ENCODE data around the gene PPM1H.

Gene PPM1H

GRCh38 chr12:62679608-62680007 lies 255.3 kb downstream of the PPM1H start:
- no peaks in the 10 kb centered on the region; the same call in 1 of the 2 replicates for H3K36me3 ChIP-seq (ENCODE audit: insufficient read depth, low read length)
- no peak overlapping the region for H3K4me2 ChIP-seq (ENCODE audit: low read length)

GRCh38 chr12:62677355-62677754 lies 257.6 kb downstream of the PPM1H start:
- Histone ChIP-seq H3K4me2 (ENCODE audit: low read length) (no peak overlapping the region), H3K4me3 (ENCODE audit: low read depth, low read length, poor library complexity, severe bottlenecking) (no peak overlapping the region), H3F3A (ENCODE audit: insufficient read depth, low read length) (no peaks in the 10 kb centered on the region)

More at GRCh38 chr12:62679608-62680007, 255.3 kb downstream of the PPM1H start:
- no peaks in the 10 kb centered on the region for H3F3A ChIP-seq (ENCODE audit: insufficient read depth, low read length)
- H3K27ac ChIP-seq (ENCODE audit: low read depth, low read length, poor library complexity, severe bottlenecking): no peak overlapping the region
- no peak overlapping the region for H3K9ac ChIP-seq (ENCODE audit: low read length)
- H3K27me3 ChIP-seq (ENCODE audit: insufficient read depth, low read length): no peaks in the 10 kb centered on the region; the same call in 1 of the 2 replicates
- no peak overlapping the region for H3K4me3 ChIP-seq (ENCODE audit: low read depth, low read length, poor library complexity, severe bottlenecking)
- H4K20me1 ChIP-seq (ENCODE audit: insufficient read depth, low read length): no peaks in the 10 kb centered on the region
- TF ChIP-seq CTCF (IDR thresholded peaks at IDR 0.05; ENCODE audit: low read length) (no peak), EZH2 (IDR thresholded peaks at IDR 0.05; ENCODE audit: borderline replicate concordance, low read length) (no peak)
- no peak overlapping the region for H2AFZ ChIP-seq (ENCODE audit: low read length)
- no peaks in the 10 kb centered on the region for H3K4me1 ChIP-seq (ENCODE audit: insufficient read depth, low read length, severe bottlenecking)
- H3K9me2 ChIP-seq (ENCODE audit: low read depth, low read length): no peaks in the 10 kb centered on the region
- peaks cover 9% of the 10 kb centered on the region; the same call in 1 of the 2 replicates for H3K9me3 ChIP-seq (ENCODE audit: low read length)
- H3K79me2 ChIP-seq (ENCODE audit: insufficient read depth, low read length): no peaks in the 10 kb centered on the region

DNA sequence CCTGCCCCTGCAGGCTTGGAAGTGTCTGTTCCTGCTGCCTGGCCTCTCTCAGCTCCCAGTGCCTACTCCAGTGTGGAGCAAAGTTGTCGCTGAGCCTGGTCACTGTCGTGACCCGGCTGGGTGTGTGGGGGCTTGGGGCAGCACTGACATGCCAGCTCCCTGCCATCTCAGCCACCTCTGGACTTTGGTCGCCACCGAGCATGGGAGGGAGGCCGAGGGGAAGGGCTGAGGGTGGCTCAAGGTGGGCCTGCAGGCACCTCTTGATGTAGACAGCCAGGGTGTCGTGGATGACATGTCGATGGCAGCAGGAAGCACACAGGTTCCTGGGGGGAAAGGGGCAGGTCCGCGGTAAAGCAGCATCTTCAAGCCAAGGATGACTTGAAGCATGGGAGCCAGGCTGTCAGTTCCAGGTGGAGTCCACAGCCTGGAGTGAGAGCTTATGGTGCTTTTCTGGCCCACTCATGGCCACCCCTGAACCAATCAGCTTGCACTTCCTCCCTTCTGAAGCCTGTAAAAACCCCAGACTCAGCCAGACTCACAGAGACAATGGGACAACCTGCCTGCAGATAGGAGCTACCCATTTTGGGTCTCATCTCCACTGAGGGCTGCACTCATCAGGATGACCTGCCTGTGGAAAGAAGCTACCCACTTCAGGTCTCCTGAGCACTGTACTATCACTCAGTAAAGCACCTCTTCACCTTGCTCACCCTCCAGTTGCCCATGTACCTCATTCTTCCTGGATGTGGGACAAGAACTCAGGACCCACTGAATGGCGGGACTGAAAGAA lies 258.2 kb downstream of the PPM1H start:
- H3F3A ChIP-seq (ENCODE audit: insufficient read depth, low read length): no peaks in the 10 kb centered on the region
- no peak overlapping the region for H2AFZ ChIP-seq (ENCODE audit: low read length)
- no peak for TF ChIP-seq CTCF (IDR thresholded peaks at IDR 0.05; ENCODE audit: low read length)
- TF ChIP-seq EZH2 (IDR thresholded peaks at IDR 0.05; ENCODE audit: borderline replicate concordance, low read length): no peak
- H3K4me1 ChIP-seq (ENCODE audit: insufficient read depth, low read length, severe bottlenecking): no peaks in the 10 kb centered on the region
- H3K9me3 ChIP-seq (ENCODE audit: low read length): peaks cover 9% of the 10 kb centered on the region; the same call in 1 of the 2 replicates
- H3K79me2 ChIP-seq (ENCODE audit: insufficient read depth, low read length): no peaks in the 10 kb centered on the region
- H4K20me1 ChIP-seq (ENCODE audit: insufficient read depth, low read length): no peaks in the 10 kb centered on the region
- H3K27me3 ChIP-seq (ENCODE audit: insufficient read depth, low read length): no peaks in the 10 kb centered on the region; the same call in 1 of the 2 replicates
- no peak overlapping the region for H3K4me2 ChIP-seq (ENCODE audit: low read length)
- no peaks in the 10 kb centered on the region; the same call in 1 of the 2 replicates for H3K36me3 ChIP-seq (ENCODE audit: insufficient read depth, low read length)
- no peak overlapping the region for H3K9ac ChIP-seq (ENCODE audit: low read length)
- H3K27ac ChIP-seq (ENCODE audit: low read depth, low read length, poor library complexity, severe bottlenecking): no peak overlapping the region
- H3K4me3 ChIP-seq (ENCODE audit: low read depth, low read length, poor library complexity, severe bottlenecking): no peak overlapping the region
- no peaks in the 10 kb centered on the region for H3K9me2 ChIP-seq (ENCODE audit: low read depth, low read length)

More at GRCh38 chr12:62677355-62677754, 257.6 kb downstream of the PPM1H start:
- H3K27me3 ChIP-seq (ENCODE audit: insufficient read depth, low read length): no peaks in the 10 kb centered on the region; the same call in 1 of the 2 replicates
- peaks cover 9% of the 10 kb centered on the region; the same call in 1 of the 2 replicates for H3K9me3 ChIP-seq (ENCODE audit: low read length)
- H3K9me2 ChIP-seq (ENCODE audit: low read depth, low read length): no peaks in the 10 kb centered on the region
- no peaks in the 10 kb centered on the region for H3K79me2 ChIP-seq (ENCODE audit: insufficient read depth, low read length)
- no peaks in the 10 kb centered on the region for H4K20me1 ChIP-seq (ENCODE audit: insufficient read depth, low read length)
- H3K4me1 ChIP-seq (ENCODE audit: insufficient read depth, low read length, severe bottlenecking): no peaks in the 10 kb centered on the region
- no peak overlapping the region for H3K27ac ChIP-seq (ENCODE audit: low read depth, low read length, poor library complexity, severe bottlenecking)
- H3K9ac ChIP-seq (ENCODE audit: low read length): no peak overlapping the region
- H2AFZ ChIP-seq (ENCODE audit: low read length): no peak overlapping the region
- no peak for TF ChIP-seq CTCF (IDR thresholded peaks at IDR 0.05; ENCODE audit: low read length)
- no peaks in the 10 kb centered on the region; the same call in 1 of the 2 replicates for H3K36me3 ChIP-seq (ENCODE audit: insufficient read depth, low read length)

All from OCI-LY1 (cell line).